Neuronal stem cell (in vitro differentiated cells): ENCODE measurements around the gene RCAN3.

Experiments
- DNase-seq: peaks from one replicate; pipeline ENCODE4 v3.0.0-alpha.2; 2013; ENCODE audit warnings: low spot score
- H2AFZ ChIP-seq: one replicate; pipeline ENCODE4 v1.6.1; 2013; ENCODE audit warnings: mild to moderate bottlenecking, low read length, inconsistent platforms
- H2AK5ac ChIP-seq: 2 replicates; pipeline ENCODE4 v1.6.1; 2013; ENCODE audit warnings: low read depth, mild to moderate bottlenecking, inconsistent platforms, low read length, moderate library complexity, mixed read lengths
- H2BK120ac ChIP-seq: 2 replicates; pipeline ENCODE4 v1.6.1; 2013; ENCODE audit warnings: low read depth, mild to moderate bottlenecking, inconsistent platforms, low read length, moderate library complexity, mixed read lengths
- H2BK12ac ChIP-seq: one replicate; pipeline ENCODE4 v1.6.1; 2013; ENCODE audit warnings: low read length, inconsistent platforms
- H2BK15ac ChIP-seq: 2 replicates; pipeline ENCODE4 v1.6.1; 2013; ENCODE audit warnings: mild to moderate bottlenecking, low read length, inconsistent platforms, mixed read lengths
- H2BK5ac ChIP-seq: one replicate; pipeline ENCODE4 v1.6.1; 2013; ENCODE audit warnings: inconsistent platforms, mild to moderate bottlenecking, low read length, moderate library complexity
- H3K14ac ChIP-seq: one replicate; pipeline ENCODE4 v1.6.1; 2013; ENCODE audit warnings: low read length, inconsistent platforms
- H3K18ac ChIP-seq: 2 replicates; pipeline ENCODE4 v1.6.1; 2013; ENCODE audit warnings: low read length, inconsistent platforms
- H3K23ac ChIP-seq: 2 replicates; pipeline ENCODE4 v1.6.1; 2013; ENCODE audit warnings: low read depth, mild to moderate bottlenecking, mixed read lengths, low read length, inconsistent platforms; ENCODE audit not compliant: poor library complexity
- H3K27ac ChIP-seq: replicated peaks from 3 replicates; pipeline ENCODE4 v1.5.1; 2013; ENCODE audit warnings: low read length, inconsistent platforms
- H3K27me3 ChIP-seq, 3 experiments: 2 replicates each; pipeline ENCODE4 v1.6.1; 2013; ENCODE audit warnings: low read length in 3 of 3, mild to moderate bottlenecking in 2 of 3, inconsistent platforms in 1 of 3, low read depth in 1 of 3, mixed read lengths in 1 of 3, moderate library complexity in 1 of 3; ENCODE audit not compliant: control insufficient read depth in 3 of 3, insufficient read depth in 3 of 3
- H3K36me3 ChIP-seq, 2 donors: replicated peaks in 1 of 2; 2 replicates each; pipeline ENCODE4 v1.6.1; 2013; ENCODE audit warnings: low read length in 2 of 2; ENCODE audit not compliant: control insufficient read depth in 2 of 2, insufficient read depth in 2 of 2
- H3K4ac ChIP-seq: 2 replicates; pipeline ENCODE4 v1.6.1; 2013; ENCODE audit warnings: inconsistent platforms, mild to moderate bottlenecking, low read length, moderate library complexity
- H3K4me1 ChIP-seq, 2 donors: 1 replicate in 1 of 2; 2 replicates in 1 of 2; pipeline ENCODE4 v1.6.1; 2013; ENCODE audit warnings: low read length in 2 of 2, low read depth in 1 of 2; ENCODE audit not compliant: control insufficient read depth in 2 of 2, insufficient read depth in 1 of 2
- H3K4me2 ChIP-seq: one replicate; pipeline ENCODE4 v1.6.1; 2013; ENCODE audit warnings: mild to moderate bottlenecking, low read length, inconsistent platforms; ENCODE audit not compliant: insufficient read depth, poor library complexity, severe bottlenecking
- H3K4me3 ChIP-seq, 2 donors: 2 replicates each; pipeline ENCODE4 v1.5.1; 2013; ENCODE audit warnings: low read length in 2 of 2, mild to moderate bottlenecking in 2 of 2, inconsistent platforms in 1 of 2, moderate library complexity in 1 of 2
- H3K79me1 ChIP-seq: one replicate; pipeline ENCODE4 v1.6.1; 2013; ENCODE audit warnings: low read depth, mild to moderate bottlenecking, inconsistent platforms, low read length, moderate library complexity
- H3K9ac ChIP-seq: one replicate; pipeline ENCODE4 v1.6.1; 2013; ENCODE audit warnings: mild to moderate bottlenecking, low read depth, low read length, inconsistent platforms; ENCODE audit not compliant: poor library complexity
- H3K9me3 ChIP-seq, 2 donors: replicated peaks in 1 of 2; 2 replicates each; pipeline versions ENCODE3 to v1.6.1; 2013; ENCODE audit warnings: low read length in 2 of 2, mild to moderate bottlenecking in 2 of 2, inconsistent platforms in 1 of 2, low read depth in 1 of 2, mixed read lengths in 1 of 2, moderate library complexity in 1 of 2; ENCODE audit not compliant: control insufficient read depth in 2 of 2, insufficient read depth in 1 of 2
- H4K8ac ChIP-seq: one replicate; pipeline ENCODE4 v1.6.1; 2013; ENCODE audit warnings: low read depth, mild to moderate bottlenecking, inconsistent platforms, low read length, moderate library complexity
- H4K91ac ChIP-seq: one replicate; pipeline ENCODE4 v1.6.1; 2013; ENCODE audit warnings: low read length, low read depth, mild to moderate bottlenecking, inconsistent platforms; ENCODE audit not compliant: poor library complexity
- WGBS, 2 donors: extraction: QIAGEN DNeasy Blood & Tissue Kit; methylation state at CpG; one replicate each; pipeline ENCODE4 v1.1.7; 2013; ENCODE audit warnings: missing lambda C conversion rate in 2 of 2, mixed read lengths in 1 of 2; ENCODE audit not compliant: insufficient read length in 2 of 2, insufficient replicate concordance in 1 of 2; ENCODE audit errors: extremely low coverage in 2 of 2; 5-methylcytosine and 5-hydroxymethylcytosine counted together

RCAN3 gene

DNA sequence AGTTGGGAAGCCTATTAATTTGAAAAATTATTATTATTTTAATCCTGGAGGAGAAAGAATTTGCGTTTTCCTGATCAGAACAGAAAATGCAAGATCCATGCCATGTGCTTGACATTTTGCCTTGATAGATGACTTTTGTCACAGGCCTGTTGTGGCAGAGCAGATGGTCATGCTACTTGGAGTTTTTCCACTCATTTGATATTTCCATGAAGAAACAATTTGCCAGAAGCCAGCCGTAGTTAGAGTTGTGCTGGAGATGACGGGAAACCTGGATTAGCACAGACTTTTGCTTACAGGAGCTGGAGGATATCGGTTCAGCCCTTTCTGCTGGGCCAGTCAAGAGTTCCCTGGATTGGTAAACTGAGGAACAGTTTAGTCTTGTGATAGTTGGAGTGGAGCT, 3.2 kb downstream of the RCAN3 start:
- Histone ChIP-seq H3K9me3 (peaks cover 0 to 2% of the 10 kb centered on the region in 2 donors), H3K36me3 (no peaks in the 10 kb centered on the region), H2BK120ac (no peak overlapping the region), H3K23ac (no peak overlapping the region), H3K4ac (no peak overlapping the region), H2AK5ac (no peak overlapping the region), H3K27ac (no peak overlapping the region), H2AFZ (no peak overlapping the region), H3K79me1 (peaks cover 2% of the 10 kb centered on the region), H3K4me3 (no peak overlapping the region), H3K4me2 (no peak overlapping the region), H3K9ac (no peak overlapping the region), H2BK15ac (no peak overlapping the region), H3K18ac (no peak overlapping the region), H2BK12ac (no peak overlapping the region), H3K4me1 (peaks cover 0 to 8% of the 10 kb centered on the region in 2 donors), H4K8ac (no peak overlapping the region), H4K91ac (no peak overlapping the region), H3K14ac (no peak overlapping the region), H2BK5ac (no peak overlapping the region), H3K27me3 (peaks cover 7 to 61% (median 18%) of the 10 kb centered on the region in 3 experiments)
- no CpG with 5 or more reads among the region's 4 CpGs for WGBS, 2 donors
- DNase-seq, result no peak

- DNase-seq, result no peak
- H2BK12ac ChIP-seq, result no peak overlapping the region
- no peak overlapping the region for H3K4ac ChIP-seq
- H3K9ac ChIP-seq, result no peak overlapping the region
- no peak overlapping the region for H3K14ac ChIP-seq
- H2AFZ ChIP-seq, result no peak overlapping the region
- peaks cover 0 to 2% of the 10 kb centered on the region in 2 donors for H3K9me3 ChIP-seq
- peaks cover 0 to 8% of the 10 kb centered on the region in 2 donors for H3K4me1 ChIP-seq
- H3K27me3 ChIP-seq, result peaks cover 5 to 51% (median 11%) of the 10 kb centered on the region in 3 experiments
- no peak overlapping the region for H2BK120ac ChIP-seq
- no peak overlapping the region for H2BK5ac ChIP-seq
- H2AK5ac ChIP-seq, result no peak overlapping the region
- H4K8ac ChIP-seq, result no peak overlapping the region
- WGBS, 2 donors, result no CpG with 5 or more reads among the region's 5 CpGs
- H3K18ac ChIP-seq, result no peak overlapping the region
- no peaks in the 10 kb centered on the region for H3K36me3 ChIP-seq
- H3K79me1 ChIP-seq, result peaks cover 2% of the 10 kb centered on the region
- no peak overlapping the region for H3K4me3 ChIP-seq
- H3K23ac ChIP-seq, result no peak overlapping the region
- no peak overlapping the region for H3K4me2 ChIP-seq
- no peak overlapping the region for H4K91ac ChIP-seq
- H3K27ac ChIP-seq, result no peak overlapping the region
- no peak overlapping the region for H2BK15ac ChIP-seq
Measured at GRCh38 chr1:24506691-24507381, 4.2 kb downstream of the RCAN3 start.

DNA sequence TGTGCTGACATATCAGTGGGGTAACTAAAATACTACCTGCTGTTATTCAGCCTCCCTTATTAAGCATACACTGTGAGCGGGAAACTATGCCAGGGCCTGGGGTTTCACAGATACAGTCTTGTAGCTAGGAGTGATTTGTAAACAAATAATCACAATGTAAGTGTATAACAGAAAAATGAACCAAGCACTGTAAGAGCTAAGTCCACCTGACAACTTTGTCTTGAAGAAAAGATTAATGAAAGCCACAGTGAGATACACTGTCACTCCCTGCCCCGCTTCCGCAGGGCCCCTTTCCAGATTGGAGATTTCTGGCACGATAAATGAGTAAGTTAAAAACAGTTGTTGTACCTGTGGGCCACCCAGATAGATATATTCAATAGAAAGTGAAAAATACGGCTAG, 4.8 kb downstream of the RCAN3 start:
- Histone ChIP-seq H3K14ac (no peak overlapping the region), H2BK12ac (no peak overlapping the region), H4K91ac (no peak overlapping the region), H3K9me3 (peaks cover 0 to 2% of the 10 kb centered on the region in 2 donors), H2BK5ac (no peak overlapping the region), H3K27me3 (peaks cover 5 to 45% (median 5%) of the 10 kb centered on the region in 3 experiments), H2AK5ac (no peak overlapping the region), H3K4ac (no peak overlapping the region), H3K9ac (no peak overlapping the region), H3K18ac (no peak overlapping the region), H4K8ac (no peak overlapping the region), H3K36me3 (no peaks in the 10 kb centered on the region), H3K4me3 (no peak overlapping the region), H2BK15ac (no peak overlapping the region), H3K23ac (no peak overlapping the region), H3K4me1 (peaks cover 0 to 6% of the 10 kb centered on the region in 2 donors), H3K79me1 (peaks cover 2% of the 10 kb centered on the region), H2AFZ (no peak overlapping the region), H3K4me2 (no peak overlapping the region), H2BK120ac (no peak overlapping the region), H3K27ac (no peak overlapping the region)
- no CpG with 5 or more reads among the region's 5 CpGs for WGBS, 2 donors
- no peak for DNase-seq

GRCh38 chr1:24508911-24509310, 6.3 kb downstream of the RCAN3 start:
- no CpG with 5 or more reads among the region's 5 CpGs for WGBS, 2 donors
- Histone ChIP-seq H2BK12ac (no peak overlapping the region), H3K36me3 (no peaks in the 10 kb centered on the region), H3K9ac (no peak overlapping the region), H3K27me3 (peaks cover 0 to 35% (median 2%) of the 10 kb centered on the region in 3 experiments), H3K18ac (no peak overlapping the region), H3K4me3 (no peak overlapping the region), H3K4me2 (no peak overlapping the region), H3K79me1 (no peaks in the 10 kb centered on the region), H2BK5ac (no peak overlapping the region), H4K91ac (no peak overlapping the region), H2BK120ac (no peak overlapping the region), H4K8ac (no peak overlapping the region), H3K9me3 (peaks cover 0 to 2% of the 10 kb centered on the region in 2 donors), H2AFZ (no peak overlapping the region), H2AK5ac (no peak overlapping the region), H3K14ac (no peak overlapping the region), H3K4ac (no peak overlapping the region), H3K23ac (no peak overlapping the region), H3K4me1 (peaks cover 0 to 4% of the 10 kb centered on the region in 2 donors), H3K27ac (no peak overlapping the region), H2BK15ac (no peak overlapping the region)
- no peak for DNase-seq
